ENCODE data around the gene PCBD1.

The PCBD1 gene

GRCh38 chr10:70901276-70901878 lies 13.0 kb upstream of the PCBD1 start:
- no peak for DNase-seq

- no peak for DNase-seq
These were observed 10.7 kb upstream of the PCBD1 start for GRCh38 chr10:70899096-70899495.

DNA sequence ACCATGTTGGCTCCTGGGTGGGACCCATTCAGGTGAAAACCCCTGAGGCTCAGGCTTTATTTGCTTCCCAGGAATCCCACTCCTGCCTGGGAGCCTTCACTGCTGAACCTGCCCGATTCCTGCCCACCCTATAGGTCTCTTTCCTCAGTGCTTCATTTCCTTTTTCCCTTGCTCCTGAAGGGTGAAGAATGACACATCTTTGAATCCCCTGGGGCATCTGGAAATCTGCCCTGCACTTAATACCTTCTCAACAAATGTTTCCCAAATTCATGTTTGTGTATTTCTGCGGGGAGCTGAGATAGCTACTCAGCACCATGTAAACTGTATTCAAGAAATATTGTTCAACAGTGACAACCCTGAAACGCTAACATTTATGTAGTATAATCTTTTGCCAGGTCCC lies 10.3 kb upstream of the PCBD1 start:
- DNase-seq: no peak

- DNase-seq: no peak
These were observed 8.2 kb upstream of the PCBD1 start for GRCh38 chr10:70896551-70896950.

- DNase-seq: no peak
These were observed 6.1 kb upstream of the PCBD1 start for GRCh38 chr10:70894416-70894815.

- DNase-seq: no peak
These were observed 5.1 kb upstream of the PCBD1 start for GRCh38 chr10:70893227-70894006.

- no peak for DNase-seq
These were observed 4.3 kb upstream of the PCBD1 start for GRCh38 chr10:70892631-70893030.

DNA sequence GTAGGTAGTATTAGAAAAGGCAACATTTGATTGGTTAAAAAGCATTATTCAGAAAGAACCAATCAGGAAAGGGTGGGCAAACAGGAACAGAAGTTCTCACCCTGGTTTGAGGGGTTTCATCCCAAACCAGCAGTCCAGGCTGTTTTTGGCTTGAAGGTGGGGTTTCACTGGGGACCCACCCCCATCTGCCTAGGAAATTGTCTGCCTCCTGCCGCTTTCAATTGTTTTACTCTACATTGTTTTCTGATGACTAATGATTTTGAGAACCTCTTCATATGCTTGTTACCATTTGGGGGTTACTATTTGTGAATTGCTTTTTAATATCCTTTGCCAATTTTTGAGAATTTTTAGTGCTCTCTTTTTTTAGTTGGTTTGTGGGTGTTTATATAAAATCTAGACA lies 3.3 kb upstream of the PCBD1 start:
- DNase-seq: no peak

- DNase-seq: no peak
These were observed 2.6 kb upstream of the PCBD1 start for GRCh38 chr10:70890917-70891431.

DNA sequence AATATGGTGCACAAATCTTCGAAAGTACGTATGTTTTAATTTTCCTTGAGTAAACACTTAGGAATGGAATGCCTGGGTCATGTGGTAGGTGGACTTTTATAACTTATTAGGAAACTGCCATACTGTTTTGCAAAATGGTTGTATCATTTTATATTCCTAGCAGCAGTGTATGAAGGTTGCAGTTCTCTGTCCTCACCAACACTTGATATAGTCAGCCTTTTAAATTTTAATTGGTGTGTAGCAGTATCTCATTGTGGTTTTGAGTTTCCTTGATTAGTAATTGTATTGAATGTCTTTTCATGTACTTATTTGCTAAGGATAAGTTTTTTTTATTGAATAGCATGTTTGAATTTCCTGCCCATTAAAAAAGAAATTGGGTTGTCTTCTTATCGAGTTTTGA lies 926 bp upstream of the PCBD1 start:
- DNase-seq: no peak

DNA sequence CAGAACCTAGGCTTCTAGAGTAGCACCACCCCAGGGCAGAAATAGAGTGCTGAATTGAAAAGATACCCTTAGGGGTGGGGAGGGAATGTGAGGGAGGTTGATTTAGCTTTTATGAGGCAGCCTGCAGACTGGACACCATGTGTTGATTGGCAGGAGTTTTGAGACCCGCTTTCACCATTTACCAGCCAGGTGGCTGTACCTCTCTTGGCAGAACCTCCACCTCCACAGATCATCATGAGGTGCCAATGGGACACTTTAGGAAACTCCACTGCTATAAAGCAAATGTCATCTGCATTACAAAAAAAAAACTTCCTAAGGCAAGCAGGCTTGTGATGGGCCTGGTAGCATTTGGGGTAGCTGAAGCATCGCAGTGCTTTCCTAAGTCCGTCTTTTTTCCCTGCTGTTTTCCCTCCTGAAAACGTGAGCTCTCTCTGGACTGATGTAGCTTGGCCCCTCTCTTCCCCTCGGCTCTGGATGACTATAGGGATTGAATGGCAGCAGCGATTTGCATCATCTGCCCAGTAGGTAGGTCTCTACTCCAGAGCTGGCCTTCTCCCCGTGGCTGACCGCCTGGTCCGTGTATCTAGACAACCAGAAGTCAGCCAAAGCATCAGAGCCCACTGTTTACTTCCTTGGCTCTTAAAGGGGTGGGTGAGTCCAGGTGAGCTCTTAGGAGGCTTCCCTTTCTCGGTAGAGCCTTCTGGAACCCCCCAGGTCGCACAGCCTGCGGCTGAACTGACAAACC lies 1.3 kb downstream of the PCBD1 start:
- DNase-seq: no peak

- no peak for DNase-seq
These were observed 2.1 kb downstream of the PCBD1 start for GRCh38 chr10:70885931-70886903.

- no peak for DNase-seq
These were observed 2.9 kb downstream of the PCBD1 start for GRCh38 chr10:70885481-70885880.

DNA sequence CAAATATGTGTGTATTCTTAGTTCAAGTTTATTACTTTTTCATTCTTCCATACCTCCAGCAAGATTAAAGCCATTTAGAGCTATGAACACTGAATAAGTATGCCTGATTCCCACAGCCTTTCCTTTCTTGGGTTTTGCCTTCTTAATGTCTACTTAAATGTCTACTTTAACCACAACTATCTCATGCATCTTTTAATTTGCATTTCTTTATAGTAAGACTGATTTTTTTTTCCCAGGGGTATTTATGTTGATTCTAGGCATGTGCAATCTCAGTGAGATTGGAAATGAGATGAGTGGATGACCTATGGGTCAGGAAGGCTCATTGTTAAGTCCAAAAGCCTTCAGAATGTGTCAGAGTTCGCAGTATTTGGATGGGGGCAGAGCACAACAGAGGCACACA lies 3.6 kb downstream of the PCBD1 start:
- no peak for DNase-seq

GRCh38 chr10:70880077-70880534 lies 8.3 kb downstream of the PCBD1 start:
- peak; percentile 71 for DNase-seq

GRCh38 chr10:70879207-70879606 lies 9.2 kb downstream of the PCBD1 start:
- DNase-seq: no peak

- DNase-seq: no peak
These were observed 14.3 kb downstream of the PCBD1 start for GRCh38 chr10:70874061-70874460.

DNA sequence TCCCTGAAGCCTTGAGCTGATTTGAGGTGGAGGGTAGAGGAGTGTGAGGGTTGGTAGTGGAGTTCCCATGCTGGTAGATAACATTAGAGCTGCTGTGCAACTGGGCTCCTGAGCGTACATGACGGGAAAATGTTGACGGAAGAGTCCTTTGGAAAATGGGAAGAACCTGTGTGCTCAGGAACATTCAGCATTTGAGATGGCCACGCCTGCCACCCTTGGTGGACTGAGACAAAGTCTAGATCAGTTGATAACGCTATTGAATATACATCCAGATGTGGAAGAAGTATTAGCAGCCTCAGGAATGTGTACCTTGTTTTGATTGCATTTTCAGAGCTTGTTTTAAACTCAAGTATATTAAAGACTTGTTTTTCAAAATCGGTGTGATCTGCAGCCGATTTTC lies 16.1 kb downstream of the PCBD1 start:
- DNase-seq: no peak

DNA sequence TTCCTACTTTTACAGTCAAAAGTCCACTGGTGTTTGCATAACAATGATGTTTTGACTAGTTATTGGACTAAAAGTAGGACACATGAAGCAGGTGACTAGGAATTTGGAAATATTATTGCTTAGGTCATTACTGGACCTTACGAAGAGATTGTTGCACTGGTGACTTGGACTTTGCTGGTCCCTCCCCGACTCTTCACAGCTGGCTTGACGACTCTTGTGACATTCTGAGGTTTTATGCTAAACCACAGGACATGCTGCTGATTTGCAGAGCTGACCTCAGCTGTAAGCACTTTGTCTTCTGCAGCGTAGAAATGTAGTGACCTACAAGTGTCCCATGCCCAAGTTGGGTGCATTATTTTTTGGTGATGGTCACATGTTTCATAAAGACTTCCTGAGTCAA lies 21.9 kb downstream of the PCBD1 start:
- no peak for DNase-seq

DNA sequence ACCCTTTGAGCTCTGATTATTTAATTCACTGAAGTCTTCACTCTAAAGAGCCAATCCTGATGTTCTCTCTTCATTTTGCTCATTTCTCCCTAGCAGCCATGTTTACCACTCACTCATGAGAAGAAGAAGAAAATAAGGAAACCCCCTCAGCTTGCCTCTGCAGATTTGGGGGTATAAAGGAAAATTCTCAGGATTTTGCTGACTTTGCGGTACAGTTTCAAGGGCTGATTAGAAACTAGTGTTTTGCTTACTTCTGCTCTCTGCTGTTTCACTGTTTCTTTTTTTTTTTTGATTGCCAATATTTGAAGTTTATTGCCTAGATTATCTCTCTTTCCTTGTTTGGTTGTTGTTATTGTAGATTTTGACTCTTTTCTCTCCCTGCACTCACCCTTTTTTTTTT lies 23.4 kb downstream of the PCBD1 start:
- DNase-seq: no peak

GRCh38 chr10:70863470-70864160 lies 24.8 kb downstream of the PCBD1 start:
- no peak for DNase-seq
